Testis (tissue), 2 donors: ENCODE results near the gene UTP18.

Experiments
- CTCF ChIP-seq, 3 experiments: fragments of 450-650 bp in 2 of 3; fragments of 200-600 bp in 1 of 3; sonication (generic) in 1 of 3; IDR thresholded peaks; one replicate each; pipeline ENCODE4 v1.5.1; 2016 to 2019; ENCODE audit warnings: antibody characterized with exemption in 3 of 3, mild to moderate bottlenecking in 2 of 3, moderate library complexity in 1 of 3
- POLR2A ChIP-seq: fragments of 450-650 bp; IDR thresholded peaks from one replicate; pipeline ENCODE4 v1.6.1; 2017; ENCODE audit warnings: antibody characterized with exemption, mild to moderate bottlenecking, moderate library complexity

- no peak for TF ChIP-seq CTCF (IDR thresholded peaks at IDR 0.05)
- no peak for TF ChIP-seq POLR2A
These were observed 2.9 kb upstream of the UTP18 start for GRCh38 chr17:51257150-51258081.
